IMR-90 (cell line): ENCODE data around the gene HACL1. TPM values are rescaled to one million over a fixed set of nuclear protein-coding genes. Genes with fewer than 3 reads are reported as not detected.

Experiments
- ATAC-seq: fragments of 200-7000 bp; cut with Tn5 transposase; 2 replicates; pipeline ENCODE4 v1.9.1; 2020; ENCODE audit warnings: low read depth, mild to moderate bottlenecking, moderate library complexity
- BruUV-seq: library from RNA; stranded (reverse); fragments of 400-500 nt; replicated peaks from 2 replicates; lab custom pipeline; 2021; lab: Mats Ljungman, UMichigan
- CTCF ChIA-PET: fragments of 300-600 bp; formaldehyde crosslinking; extraction: SDS; loops from one replicate; lab custom pipeline; 2021; ENCODE audit warnings: antibody characterized with exemption; lab: Yijun Ruan, JAX
- POLR2A ChIA-PET: fragments of 300-600 bp; sonication (Branson Sonifier 250); formaldehyde crosslinking; loops from one replicate; lab custom pipeline; 2022; ENCODE audit warnings: antibody characterized with exemption; ENCODE audit not compliant: unreplicated experiment; lab: Charles Lee
- DNase-seq: peaks from one replicate; pipeline ENCODE4 v3.0.0; 2013
- H2AFZ ChIP-seq: replicated peaks from 2 replicates; pipeline ENCODE3; 2013; ENCODE audit warnings: low read length, mild to moderate bottlenecking; ENCODE audit not compliant: poor library complexity
- H2AK5ac ChIP-seq: 2 replicates; pipeline ENCODE4 v1.6.1; 2013; ENCODE audit warnings: low read depth, low read length, inconsistent platforms
- H2AK9ac ChIP-seq: replicated peaks from 2 replicates; pipeline ENCODE3; 2013; ENCODE audit warnings: mild to moderate bottlenecking, low read depth, low read length, moderate library complexity; ENCODE audit not compliant: poor library complexity
- H2BK120ac ChIP-seq: 2 replicates; pipeline ENCODE4 v1.6.1; 2013; ENCODE audit warnings: low read depth, low read length, inconsistent platforms
- H2BK15ac ChIP-seq: 3 replicates; pipeline ENCODE4 v1.6.1; 2013; ENCODE audit warnings: low read depth, low read length, inconsistent platforms
- H2BK20ac ChIP-seq: 2 replicates; pipeline ENCODE4 v1.6.1; 2013; ENCODE audit warnings: low read depth, mild to moderate bottlenecking, inconsistent platforms, low read length, moderate library complexity
- H2BK5ac ChIP-seq: 2 replicates; pipeline ENCODE4 v1.6.1; 2013; ENCODE audit warnings: mild to moderate bottlenecking, low read depth, low read length, inconsistent platforms; ENCODE audit not compliant: poor library complexity, severe bottlenecking
- H3K14ac ChIP-seq: replicated peaks from 2 replicates; pipeline ENCODE4 v1.6.1; 2013; ENCODE audit warnings: low read depth, low read length, inconsistent platforms
- H3K18ac ChIP-seq: 2 replicates; pipeline ENCODE4 v1.6.1; 2013; ENCODE audit warnings: low read depth, low read length, control low read depth
- H3K23ac ChIP-seq: 2 replicates; pipeline ENCODE4 v1.6.1; 2013; ENCODE audit warnings: low read depth, low read length, inconsistent platforms
- H3K27ac ChIP-seq: 2 replicates; pipeline ENCODE4 v1.5.1; 2013; ENCODE audit warnings: mild to moderate bottlenecking, control low read depth, low read length; ENCODE audit not compliant: insufficient read depth
- H3K27me3 ChIP-seq: 2 replicates; pipeline ENCODE4 v1.6.1; 2013; ENCODE audit warnings: low read length; ENCODE audit not compliant: control insufficient read depth, insufficient read depth
- H3K36me3 ChIP-seq: 2 replicates; pipeline ENCODE4 v1.6.1; 2013; ENCODE audit warnings: low read length, mixed read lengths; ENCODE audit not compliant: control insufficient read depth, insufficient read depth
- H3K4ac ChIP-seq: 2 replicates; pipeline ENCODE4 v1.6.1; 2013; ENCODE audit warnings: low read depth, low read length, inconsistent platforms
- H3K4me1 ChIP-seq: 2 replicates; pipeline ENCODE4 v1.6.1; 2013; ENCODE audit warnings: low read length, mixed read lengths; ENCODE audit not compliant: control insufficient read depth, insufficient read depth
- H3K4me2 ChIP-seq: 2 replicates; pipeline ENCODE4 v1.6.1; 2013; ENCODE audit warnings: low read depth, mild to moderate bottlenecking, control low read depth, low read length, moderate library complexity
- H3K4me3 ChIP-seq: 2 replicates; pipeline ENCODE4 v1.5.1; 2013; ENCODE audit warnings: low read depth, mild to moderate bottlenecking, control low read depth, low read length, moderate library complexity; ENCODE audit not compliant: insufficient read depth
- H3K56ac ChIP-seq: 2 replicates; pipeline ENCODE4 v1.6.1; 2013; ENCODE audit warnings: low read length, inconsistent platforms; ENCODE audit not compliant: insufficient read depth; ENCODE audit errors: extremely low read depth
- H3K79me1 ChIP-seq, 2 experiments: 2 replicates each; pipeline ENCODE4 v1.6.1; 2013; ENCODE audit warnings: low read length in 2 of 2, inconsistent platforms in 1 of 2, low read depth in 1 of 2
- H3K9ac ChIP-seq: 2 replicates; pipeline ENCODE4 v1.6.1; 2013; ENCODE audit warnings: low read depth, low read length, control low read depth
- H3K9me1 ChIP-seq: 2 replicates; pipeline ENCODE4 v1.6.1; 2013; ENCODE audit warnings: low read length, inconsistent platforms; ENCODE audit not compliant: insufficient read depth
- H3K9me3 ChIP-seq: 2 replicates; pipeline ENCODE4 v1.6.1; 2013; ENCODE audit warnings: low read length; ENCODE audit not compliant: control insufficient read depth, insufficient read depth
- H4K20me1 ChIP-seq: 2 replicates; pipeline ENCODE4 v1.6.1; 2013; ENCODE audit warnings: low read length, inconsistent platforms; ENCODE audit not compliant: insufficient read depth
- H4K5ac ChIP-seq: 2 replicates; pipeline ENCODE4 v1.6.1; 2013; ENCODE audit warnings: mild to moderate bottlenecking, low read depth, low read length, control low read depth
- H4K8ac ChIP-seq, 2 experiments: 2 replicates each; pipeline ENCODE4 v1.6.1; 2013; ENCODE audit warnings: low read depth in 2 of 2, low read length in 2 of 2, control low read depth in 1 of 2, inconsistent platforms in 1 of 2
- H4K91ac ChIP-seq: 2 replicates; pipeline ENCODE4 v1.6.1; 2013; ENCODE audit warnings: low read depth, low read length, inconsistent platforms; ENCODE audit not compliant: insufficient read depth
- CHD1 ChIP-seq: IDR thresholded peaks from 2 replicates; pipeline ENCODE4 v1.6.1; 2012; ENCODE audit warnings: low read depth, low read length, improper control_type of control experiment
- CTCF ChIP-seq: conservative IDR thresholded peaks from 2 replicates; pipeline ENCODE4 v1.5.1; 2012; ENCODE audit warnings: mild to moderate bottlenecking, low read depth, low read length, improper control_type of control experiment
- ELK1 ChIP-seq: fragments of 150-350 bp; IDR thresholded peaks from 2 replicates; pipeline ENCODE4 v1.6.1; 2016; ENCODE audit warnings: low read depth, mild to moderate bottlenecking, low read length, moderate library complexity, borderline replicate concordance
- FOS ChIP-seq: fragments of 150-350 bp; IDR thresholded peaks from 2 replicates; pipeline ENCODE4 v1.6.1; 2016; ENCODE audit warnings: low read depth, low read length
- POLR2A ChIP-seq: IDR thresholded peaks from 2 replicates; pipeline ENCODE4 v1.6.1; 2012; ENCODE audit warnings: mild to moderate bottlenecking, low read depth, low read length
- RFX5 ChIP-seq: IDR thresholded peaks from 2 replicates; pipeline ENCODE4 v1.8.0; 2012; ENCODE audit warnings: low read depth, mild to moderate bottlenecking, low read length, moderate library complexity
- SMC3 ChIP-seq: fragments of 150-350 bp; IDR thresholded peaks from 2 replicates; pipeline ENCODE4 v1.6.1; 2016; ENCODE audit warnings: low read depth, mild to moderate bottlenecking, antibody characterized with exemption, low read length, moderate library complexity
- USF2 ChIP-seq: fragments of 150-350 bp; IDR thresholded peaks from 2 replicates; pipeline ENCODE4 v1.6.1; 2017; ENCODE audit warnings: mild to moderate bottlenecking, antibody characterized with exemption, low read length, low read depth
- WGBS, 2 experiments: methylation state at CpG; one replicate each; pipeline versions ENCODE4 v1.1.5 to v1.1.7; 2013; ENCODE audit warnings: missing lambda C conversion rate in 2 of 2; ENCODE audit not compliant: insufficient read length in 1 of 2; ENCODE audit errors: extremely low coverage in 2 of 2; 5-methylcytosine and 5-hydroxymethylcytosine counted together
- dilution Hi-C: fragments of 300-500 bp; cut with HindIII; formaldehyde crosslinking; loops from one replicate; pipeline ENCODE4 v1.14.3; 2018; ENCODE audit warnings: low sequenced_read_pairs; ENCODE audit not compliant: unreplicated experiment
- in situ Hi-C: fragments of 300-500 bp; cut with MboI; formaldehyde crosslinking; loops from 3 replicates; pipeline ENCODE4 v1.14.3; 2019; ENCODE audit warnings: low sequenced_read_pairs, inconsistent platforms, mixed read lengths
- intact Hi-C: fragments of 100-400 bp; cut with micrococcal nuclease; formaldehyde crosslinking; loops from 2 replicates; pipeline ENCODE4 v1.10.0; 2022
- polyA plus RNA-seq, 3 experiments: library from polyadenylated mRNA; depleted of rRNA; stranded (reverse); fragments of >200 nt; gene quantifications; 2 replicates each; pipeline ENCODE4 v1.2.3, GENCODE V29; 2012; ENCODE audit warnings: low replicate concordance in 1 of 3
- total RNA-seq: library from RNA; depleted of rRNA; stranded (reverse); fragments of >200 nt; gene quantifications from 2 replicates; pipeline ENCODE4 v1.2.3, GENCODE V29; 2012

Gene HACL1
- total and polyA plus RNA-seq, 2 of the 4 experiments (the other 2 are of a cell fraction) = 9.9 to 28.1 TPM

- TF ChIP-seq ELK1 (no peak), RFX5 (no peak), CHD1 (no peak), FOS (no peak), CTCF (no peak), USF2 (no peak), SMC3 (no peak), POLR2A (no peak)
- H3K9me3 ChIP-seq = no peaks in the 10 kb centered on the region
- no peak overlapping the region for H2AFZ ChIP-seq
- no peaks in the 10 kb centered on the region for H3K27me3 ChIP-seq
- no peak overlapping the region for H2AK5ac ChIP-seq
- POLR2A ChIA-PET = no interaction called here
- no peak overlapping the region for H3K27ac ChIP-seq
- no peak overlapping the region for H3K4me2 ChIP-seq
- no peak overlapping the region for H2BK15ac ChIP-seq
- no peak overlapping the region for H2BK20ac ChIP-seq
- H4K20me1 ChIP-seq = no peaks in the 10 kb centered on the region
- H3K4me1 ChIP-seq = no peaks in the 10 kb centered on the region
- intact Hi-C loops = no loop called here
- H3K9me1 ChIP-seq = no peaks in the 10 kb centered on the region; the same call in 1 of the 2 replicates
- H3K56ac ChIP-seq = no peak overlapping the region
- H3K4ac ChIP-seq = no peak overlapping the region
- in situ Hi-C loops = no loop called here
- H2BK5ac ChIP-seq = no peak overlapping the region
- H3K9ac ChIP-seq = no peak overlapping the region
- no peak overlapping the region for H4K8ac ChIP-seq
- H3K79me1 ChIP-seq = no peaks in the 10 kb centered on the region
- H3K14ac ChIP-seq = no peak overlapping the region
- CTCF ChIA-PET = no interaction called here
- H3K36me3 ChIP-seq = no peaks in the 10 kb centered on the region
- no TSS peak for BruUV-seq
- H3K23ac ChIP-seq = no peak overlapping the region
- ATAC-seq (no peak), DNase-seq (no peak)
- H3K18ac ChIP-seq = no peak overlapping the region
- 83% methylated on average over 1 of the region's 1 CpG; no CpG with 5 or more reads in 1 of the 2 experiments for WGBS, 2 experiments
- no peak overlapping the region for H2AK9ac ChIP-seq
- no peak overlapping the region for H4K5ac ChIP-seq
- no peak overlapping the region for H3K4me3 ChIP-seq
- no peak overlapping the region for H2BK120ac ChIP-seq
- H4K91ac ChIP-seq = no peak overlapping the region
- dilution Hi-C loops = no loop called here
Measured at GRCh38 chr3:15531346-15531745, 70.0 kb downstream of the HACL1 start.
